A549 (cell line): ENCODE results near the gene ABCA3.

Experiments
- ESRRA ChIP-seq: fragments of 150-350 bp; IDR thresholded peaks from 2 replicates; pipeline ENCODE4 v1.6.1; 2014; ENCODE audit warnings: mild to moderate bottlenecking, low read length, borderline replicate concordance
- HDAC2 ChIP-seq: fragments of 200-600 bp; sonication (generic); IDR thresholded peaks from 2 replicates; pipeline ENCODE4 v1.6.1; 2016
- JUN ChIP-seq, 2 experiments: fragments of >200 bp; sonication (Bioruptor Twin); formaldehyde crosslinking; IDR thresholded peaks; 2 replicates in 1 of 2; 3 replicates in 1 of 2; pipeline ENCODE4 v1.6.1; 2016 to 2017
- MAZ ChIP-seq: fragments of 150-350 bp; IDR thresholded peaks from 2 replicates; pipeline ENCODE4 v1.6.1; 2014; ENCODE audit warnings: antibody characterized with exemption, low read depth, low read length, borderline replicate concordance
- RAD21 ChIP-seq, 2 experiments: fragments of >200 bp in 1 of 2; sonication (Bioruptor Twin) in 1 of 2; formaldehyde crosslinking in 1 of 2; IDR thresholded peaks in 1 of 2; conservative IDR thresholded peaks in 1 of 2; 2 replicates in 1 of 2; 3 replicates in 1 of 2; pipeline ENCODE4 v1.6.1; 2012 to 2018; ENCODE audit warnings: inconsistent platforms in 1 of 2
- ZFP36 ChIP-seq: fragments of 450-650 bp; IDR thresholded peaks from 2 replicates; pipeline ENCODE4 v1.6.1; 2014; ENCODE audit warnings: borderline replicate concordance; ENCODE audit not compliant: partially characterized antibody
- TF ChIP-seq, protein P1 (sequence below): fragments of >200 bp; sonication (Bioruptor Twin); formaldehyde crosslinking; IDR thresholded peaks from 3 replicates; pipeline ENCODE4 v1.5.1; 2016

DNA sequence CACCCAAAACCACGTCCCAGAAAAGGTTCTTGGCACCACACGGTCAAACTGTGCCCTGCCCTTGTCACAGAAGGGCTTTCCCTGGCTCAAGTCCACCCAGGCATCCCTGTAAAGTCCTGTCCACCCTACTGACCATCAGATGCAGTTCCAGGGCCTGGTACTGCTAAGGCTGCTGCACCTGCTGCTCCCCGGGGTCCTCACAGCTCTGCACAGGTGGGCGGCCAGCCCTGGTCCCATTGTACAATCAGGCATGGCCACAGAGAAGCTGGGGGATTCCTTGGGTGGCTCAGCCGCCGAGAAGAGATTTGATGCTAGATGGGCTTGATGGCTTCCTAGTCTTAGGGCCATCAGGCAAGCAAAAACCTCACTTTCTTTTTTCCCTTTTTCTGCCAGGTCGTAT, 15.3 kb downstream of the ABCA3 start:
- TF ChIP-seq, protein P1, sequence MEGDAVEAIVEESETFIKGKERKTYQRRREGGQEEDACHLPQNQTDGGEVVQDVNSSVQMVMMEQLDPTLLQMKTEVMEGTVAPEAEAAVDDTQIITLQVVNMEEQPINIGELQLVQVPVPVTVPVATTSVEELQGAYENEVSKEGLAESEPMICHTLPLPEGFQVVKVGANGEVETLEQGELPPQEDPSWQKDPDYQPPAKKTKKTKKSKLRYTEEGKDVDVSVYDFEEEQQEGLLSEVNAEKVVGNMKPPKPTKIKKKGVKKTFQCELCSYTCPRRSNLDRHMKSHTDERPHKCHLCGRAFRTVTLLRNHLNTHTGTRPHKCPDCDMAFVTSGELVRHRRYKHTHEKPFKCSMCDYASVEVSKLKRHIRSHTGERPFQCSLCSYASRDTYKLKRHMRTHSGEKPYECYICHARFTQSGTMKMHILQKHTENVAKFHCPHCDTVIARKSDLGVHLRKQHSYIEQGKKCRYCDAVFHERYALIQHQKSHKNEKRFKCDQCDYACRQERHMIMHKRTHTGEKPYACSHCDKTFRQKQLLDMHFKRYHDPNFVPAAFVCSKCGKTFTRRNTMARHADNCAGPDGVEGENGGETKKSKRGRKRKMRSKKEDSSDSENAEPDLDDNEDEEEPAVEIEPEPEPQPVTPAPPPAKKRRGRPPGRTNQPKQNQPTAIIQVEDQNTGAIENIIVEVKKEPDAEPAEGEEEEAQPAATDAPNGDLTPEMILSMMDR: no peak
- TF ChIP-seq MAZ: no peak
- TF ChIP-seq HDAC2: no peak
- TF ChIP-seq ZFP36: no peak
- TF ChIP-seq RAD21 (conservative IDR thresholded peaks at IDR 0.05 in 1 of 2, IDR thresholded peaks at IDR 0.05 in 1 of 2): no peak
- TF ChIP-seq JUN (IDR thresholded peaks at IDR 0.05): no peak
- no peak for TF ChIP-seq ESRRA
